Stimulated activated CD8-positive, alpha-beta memory T cell treated with anti-CD3 and anti-CD28 coated beads, Interleukin-7, amount 100 ng/mL, for 24 hours (primary cell): ENCODE results near the gene GPR183.
"Not testable (repeated sequence)": the region's sequence is repeated elsewhere in the genome, so short reads cannot be mapped to it uniquely, and the experiment has no call there.

ENCODE experiments used
- DNase-seq: peaks from one replicate; pipeline ENCODE4 v3.0.0-alpha.2; 2020; ENCODE audit warnings: low read depth

Gene GPR183

DNA sequence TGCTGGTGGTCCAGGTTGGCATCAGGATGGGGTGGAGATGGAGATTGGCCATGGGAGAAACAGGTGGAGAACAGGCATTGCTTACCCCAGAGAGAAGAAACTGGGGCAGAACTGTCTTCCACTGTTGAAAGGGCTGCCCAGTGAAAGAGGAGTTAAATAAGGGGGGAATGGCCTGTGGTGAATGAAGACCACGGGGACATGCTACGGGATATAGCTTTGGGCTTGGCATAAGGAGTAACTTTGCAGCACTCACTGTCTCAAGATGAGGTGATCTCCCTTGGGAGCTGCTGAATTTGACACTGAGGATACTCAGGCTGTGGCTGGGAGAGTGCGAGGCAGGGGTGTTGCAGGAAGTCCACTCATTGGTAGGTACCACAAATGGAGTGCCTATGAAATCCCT, 38.4 kb downstream of the GPR183 start:
- no peak for DNase-seq

DNA sequence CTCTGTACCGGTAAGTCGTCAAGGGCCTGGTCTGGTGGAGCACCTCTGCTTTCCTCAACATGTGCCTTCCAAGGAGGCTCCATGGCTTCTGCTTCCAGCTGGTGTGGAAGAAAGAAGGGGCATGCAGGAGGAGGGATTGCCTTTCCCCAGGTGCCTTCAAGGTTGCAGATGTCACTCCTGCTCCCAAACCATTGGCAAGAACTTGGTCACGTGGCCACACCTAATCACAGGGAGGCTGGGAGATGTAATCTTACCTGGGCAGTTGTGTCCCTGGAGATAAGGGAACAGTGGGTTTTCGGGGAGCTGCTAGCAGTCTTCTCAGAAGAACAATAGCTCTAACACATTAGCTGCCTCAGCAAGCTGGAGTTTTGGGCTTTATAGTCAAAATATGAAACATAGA, 39.3 kb downstream of the GPR183 start:
- no peak for DNase-seq

DNA sequence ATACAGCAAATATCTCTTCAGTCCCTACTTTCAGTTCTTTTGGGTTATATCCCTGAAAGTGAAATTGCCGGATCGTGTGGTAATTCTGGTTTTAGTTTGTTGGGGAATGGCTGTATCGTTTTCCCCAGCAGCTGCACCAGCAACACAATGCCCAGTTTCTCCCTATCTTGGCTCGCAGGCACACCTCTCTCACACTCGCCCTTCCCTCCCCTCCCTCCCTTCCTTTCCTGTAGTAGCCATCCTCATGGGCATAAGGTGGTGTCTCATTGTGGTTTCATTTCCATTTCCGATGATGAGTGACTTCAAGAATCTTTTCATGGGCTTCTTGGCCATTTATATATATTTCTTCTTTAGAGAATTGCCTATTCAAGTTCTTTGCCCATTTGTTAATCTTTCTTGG, 40.4 kb downstream of the GPR183 start:
- DNase-seq: no peak

DNA sequence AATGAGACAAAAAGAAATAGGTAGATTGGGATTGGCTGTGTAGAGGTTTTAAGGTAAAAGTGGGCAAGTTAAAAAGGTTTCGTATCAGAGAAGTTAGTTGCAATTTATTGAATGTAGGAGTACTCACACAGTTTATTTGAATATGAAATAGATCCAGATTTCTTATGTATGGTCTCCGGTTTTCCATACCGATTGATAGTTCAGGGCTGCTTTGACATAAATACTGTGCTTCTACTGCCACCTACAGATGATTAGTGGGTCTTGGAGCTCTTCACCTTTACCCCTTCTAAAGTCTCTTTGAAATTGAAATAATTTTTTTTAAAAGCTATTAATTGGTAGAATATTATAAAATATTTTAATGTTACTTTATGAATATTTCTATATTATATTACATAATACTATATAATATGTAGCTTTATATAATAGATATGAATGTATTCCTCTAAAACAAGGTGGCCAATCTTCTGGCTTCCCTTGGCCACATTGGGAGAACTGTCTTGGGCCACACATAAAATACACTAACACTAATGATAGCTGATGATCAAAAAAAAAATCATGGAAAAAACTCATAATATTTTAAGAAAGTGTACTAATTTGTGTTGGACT, 41.3 kb downstream of the GPR183 start:
- no peak for DNase-seq

GRCh38 chr13:99265162-99265800, 41.9 kb downstream of the GPR183 start:
- no peak for DNase-seq

DNA sequence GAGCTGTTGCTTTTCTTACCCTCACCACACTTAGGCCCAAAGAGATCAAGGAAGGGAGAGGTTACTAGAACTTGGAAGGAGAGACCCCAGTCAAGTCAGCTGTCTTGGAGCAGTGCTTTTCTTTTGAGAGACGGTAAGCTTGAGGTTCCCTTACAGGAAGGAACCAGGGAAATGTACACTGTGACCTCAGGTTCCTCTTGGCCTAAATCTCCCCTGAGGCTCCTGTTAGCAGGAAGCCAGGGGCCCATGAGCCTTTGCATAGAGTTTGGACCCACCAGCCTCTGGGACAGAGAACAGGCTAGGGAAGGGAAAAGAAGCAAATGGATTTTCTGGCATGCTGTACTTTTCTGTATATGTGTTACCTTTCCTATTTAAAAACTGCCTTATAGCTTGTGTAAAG, 43.1 kb downstream of the GPR183 start:
- no peak for DNase-seq

DNA sequence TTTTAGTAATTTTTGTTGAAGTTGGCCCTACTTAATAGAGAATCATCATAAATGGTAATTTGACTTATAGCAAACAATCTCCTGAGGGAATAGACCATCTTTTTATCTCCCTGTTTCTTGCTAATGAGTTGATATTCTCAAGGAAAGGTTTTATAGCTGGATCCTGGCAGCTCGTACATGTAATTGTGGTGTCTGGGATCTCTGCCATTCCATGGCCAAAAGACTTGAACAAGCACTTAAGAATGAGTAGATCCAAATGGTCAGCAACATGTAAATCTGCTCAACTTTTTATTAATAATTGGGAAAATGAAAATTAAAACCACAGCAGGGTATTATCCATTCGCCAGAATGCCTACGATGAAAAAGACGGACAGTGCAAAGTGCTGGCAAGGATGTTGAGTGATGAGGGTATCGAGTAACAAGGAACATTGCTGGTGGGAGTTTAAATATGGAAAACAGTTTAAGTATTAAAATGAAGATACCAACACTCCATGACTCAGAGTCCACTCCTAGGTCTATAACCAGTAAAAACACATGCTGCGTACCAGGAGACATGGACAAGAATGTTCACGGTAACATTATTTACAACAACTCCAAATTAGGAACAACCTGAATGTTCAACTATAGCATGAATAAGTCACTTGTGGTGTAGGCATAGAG, 43.9 kb downstream of the GPR183 start:
- DNase-seq: no peak

DNA sequence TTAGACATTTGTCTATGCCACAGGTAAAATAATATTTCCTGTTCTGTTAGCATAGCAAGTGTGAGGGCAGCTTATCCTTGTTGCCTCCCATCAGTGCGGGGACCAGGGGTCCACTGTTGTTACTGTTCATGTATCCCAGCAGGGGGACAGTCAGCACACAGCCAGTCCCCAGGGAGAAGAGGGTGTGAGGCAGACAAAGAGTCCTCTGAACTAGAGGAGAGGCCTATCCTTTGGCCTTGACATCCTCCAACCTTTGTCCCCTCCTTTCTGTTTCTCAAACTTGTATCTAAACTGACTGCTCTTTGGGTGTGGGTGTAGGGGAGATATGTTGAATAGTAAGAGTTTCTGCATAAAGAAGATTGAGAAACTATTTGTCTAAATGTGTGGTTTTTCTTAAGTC, 46.1 kb downstream of the GPR183 start:
- DNase-seq: no peak

GRCh38 chr13:99260216-99260615, 47.0 kb downstream of the GPR183 start:
- DNase-seq: no peak

GRCh38 chr13:99258946-99259345, 48.3 kb downstream of the GPR183 start:
- DNase-seq: no peak

DNA sequence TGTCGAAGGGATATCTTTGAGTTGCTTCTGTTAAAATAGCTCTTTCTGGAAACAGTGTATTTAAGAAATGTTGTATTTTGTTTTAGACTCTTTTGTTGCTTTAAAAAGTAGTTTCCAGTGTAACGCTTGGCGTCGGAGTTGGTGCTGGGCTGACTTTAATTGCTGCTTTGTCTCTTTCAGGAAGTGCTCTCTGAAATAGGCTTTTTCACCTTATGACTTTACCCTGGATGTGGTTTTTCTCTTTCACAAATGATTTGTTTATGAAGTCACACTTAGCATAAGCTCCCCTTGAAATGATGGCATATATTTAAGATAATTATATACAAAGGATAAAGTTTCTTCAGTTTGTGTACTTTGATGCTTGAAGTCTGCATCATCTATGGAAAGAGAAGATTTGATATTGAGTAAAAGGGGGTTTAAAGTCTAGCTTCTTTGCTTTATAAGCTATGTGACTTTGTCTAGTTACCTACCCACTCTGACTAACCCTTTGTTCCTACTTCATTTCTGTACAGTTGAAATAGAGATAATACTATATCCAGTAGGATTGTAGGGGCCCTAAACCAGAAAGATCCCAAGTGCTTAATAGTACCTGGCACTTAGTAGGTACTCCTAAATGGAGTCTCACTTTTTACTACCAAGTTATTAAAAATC, 48.9 kb downstream of the GPR183 start, which contains the start of gene GPR18:
TSS of gene GPR18 (minus strand) at position 170 of the 651 bp plus-strand sequence. CDS start 2,507 bp downstream, outside the sequence.
- DNase-seq: no peak

- no peak for DNase-seq
These were observed 49.9 kb downstream of the GPR183 start for GRCh38 chr13:99257291-99257690.

DNA sequence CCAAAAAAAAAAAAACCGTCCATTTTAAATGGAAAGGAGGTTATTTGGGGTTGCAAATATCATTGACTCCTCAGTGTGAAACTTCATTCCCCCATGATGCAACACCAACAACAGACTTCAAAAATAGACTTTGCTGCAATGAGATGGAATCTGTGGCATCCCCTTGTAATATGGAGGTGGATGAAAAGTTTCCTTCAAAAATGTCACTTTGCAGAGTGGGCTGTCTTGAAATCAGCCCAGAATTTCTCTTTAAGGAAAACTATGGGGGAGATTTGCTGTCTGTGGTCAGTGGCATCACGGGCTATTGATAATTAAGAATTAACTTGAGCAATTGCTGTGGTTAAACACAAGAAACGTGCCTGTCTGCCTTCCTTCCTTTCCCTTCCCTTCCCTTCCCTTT, 50.5 kb downstream of the GPR183 start:
- DNase-seq: no peak

DNA sequence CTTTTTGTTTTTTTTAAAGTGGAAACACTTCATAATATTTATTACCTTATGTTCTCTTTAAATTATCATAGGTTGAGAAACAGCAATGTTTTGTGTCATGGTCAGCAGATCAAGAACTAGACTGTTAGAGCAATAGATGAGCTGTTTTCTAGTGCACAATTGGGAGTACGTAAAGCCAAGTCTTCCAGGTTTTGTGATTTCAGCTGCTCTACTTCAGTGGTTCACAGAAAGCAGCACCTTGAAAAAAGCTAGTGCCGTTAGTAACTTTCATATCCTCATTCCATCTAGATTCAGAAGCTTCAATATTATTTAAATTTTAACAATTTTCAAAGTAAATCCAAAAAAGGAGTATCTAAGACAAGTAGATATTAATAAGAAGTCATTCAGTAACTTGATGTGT, 50.9 kb downstream of the GPR183 start:
- DNase-seq: no peak

DNA sequence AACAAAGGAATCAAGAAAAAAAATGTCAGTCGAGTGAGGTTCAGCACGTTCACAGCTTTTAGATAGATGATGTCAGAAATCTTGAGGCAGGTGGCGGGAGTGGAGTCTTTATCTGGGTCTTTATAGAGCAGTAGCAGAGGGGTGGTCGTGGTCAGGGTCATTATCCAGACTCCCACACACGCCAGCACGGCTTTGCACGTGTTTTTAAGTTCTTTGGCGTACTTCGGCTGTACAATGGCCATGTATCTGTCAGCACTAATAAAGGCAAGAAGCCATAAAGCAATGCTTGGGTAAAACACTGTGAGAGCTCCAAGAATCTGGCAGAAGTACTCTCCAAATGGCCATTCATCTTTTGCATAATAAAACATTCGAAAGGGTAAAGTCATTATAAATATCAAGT, 51.9 kb downstream of the GPR183 start:
- no peak for DNase-seq

GRCh38 chr13:99254830-99255229, 52.4 kb downstream of the GPR183 start:
- no peak for DNase-seq

- no peak for DNase-seq
These were observed 55.3 kb downstream of the GPR183 start for GRCh38 chr13:99251921-99252320.

GRCh38 chr13:99250982-99251825, 56.0 kb downstream of the GPR183 start:
- DNase-seq: no peak

DNA sequence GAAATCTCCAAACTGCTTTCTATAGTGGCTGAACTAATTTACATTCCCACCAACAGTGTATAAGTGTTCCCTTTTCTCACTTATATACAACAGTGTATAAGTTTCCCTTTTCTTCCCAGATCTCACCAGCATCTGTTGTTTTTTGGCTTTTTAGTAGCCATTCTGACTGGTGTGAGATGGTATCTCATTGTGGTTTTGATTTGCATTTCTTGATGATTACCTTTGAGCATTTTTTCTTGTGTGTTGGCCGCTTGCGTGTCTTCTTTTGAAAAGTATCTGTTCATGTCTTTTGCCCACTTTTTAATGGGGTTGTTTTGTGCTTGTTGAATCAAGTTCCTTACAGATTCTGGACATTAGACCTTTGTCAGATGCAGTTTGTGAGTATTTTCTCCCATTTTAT, 57.6 kb downstream of the GPR183 start:
- not testable (repeated sequence) for DNase-seq

GRCh38 chr13:99249178-99249577, 58.0 kb downstream of the GPR183 start:
- not testable (repeated sequence) for DNase-seq

GRCh38 chr13:99246100-99246499, 61.1 kb downstream of the GPR183 start:
- no peak for DNase-seq
